ENCODE results near the gene PIK3C2G. TPM values are rescaled to one million over a fixed set of nuclear protein-coding genes. Genes with fewer than 3 reads are reported as not detected.

The PIK3C2G gene
- total RNA-seq, 1 experiment from 2014 or later: not detected

DNA sequence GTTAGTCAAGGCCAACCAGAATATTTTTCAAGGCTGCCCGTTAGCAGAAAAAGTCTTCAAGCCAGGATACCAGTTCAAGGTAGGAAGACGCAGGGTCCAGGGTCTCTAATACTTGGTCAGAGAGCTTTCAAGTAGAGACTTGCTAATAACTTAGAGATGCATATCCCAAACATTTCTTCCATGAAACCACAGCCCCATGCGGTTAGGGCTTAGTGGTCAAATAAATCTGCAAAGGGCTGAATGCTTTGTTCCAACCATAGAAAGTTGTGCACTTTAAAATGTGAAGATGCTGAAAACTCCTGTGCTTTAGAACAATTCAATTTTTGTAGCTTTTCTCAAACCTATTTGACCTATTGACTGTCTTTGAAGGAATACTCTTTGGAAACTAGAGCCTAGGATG is 208.9 kb downstream of the PIK3C2G start:
- peaks cover 12% of the 10 kb centered on the region for H3K4me1 ChIP-seq (ENCODE audit: insufficient read depth, low read length, poor library complexity, severe bottlenecking)
- TF ChIP-seq EZH2 (IDR thresholded peaks at IDR 0.05; ENCODE audit: borderline replicate concordance, low read depth, low read length, poor library complexity, severe bottlenecking): no peak
- no TSS peak for BruUV-seq (replicated peaks)
- no peak overlapping the region for H3K27ac ChIP-seq (ENCODE audit: low read depth, low read length, poor library complexity, severe bottlenecking)
- POLR2A ChIA-PET (ENCODE audit: low non-redundant PET): no interaction called here
- intact Hi-C loops (cut with micrococcal nuclease; ENCODE audit: unreplicated experiment): no loop called here
- CTCF ChIA-PET: no interaction called here
- no peaks in the 10 kb centered on the region for H3K36me3 ChIP-seq (ENCODE audit: insufficient read depth, low read length, poor library complexity, severe bottlenecking)
- peaks cover 28% of the 10 kb centered on the region for H3K27me3 ChIP-seq (replicated peaks; ENCODE audit: insufficient read depth, low read depth, low read length, poor library complexity)
- H3K4me3 ChIP-seq (ENCODE audit: low read depth, low read length, poor library complexity, severe bottlenecking): no peak overlapping the region
- H3K9me3 ChIP-seq (ENCODE audit: low read depth, low read length, poor library complexity, severe bottlenecking): no peaks in the 10 kb centered on the region
- DNase-seq (ENCODE audit: low spot score): no peak

DNA sequence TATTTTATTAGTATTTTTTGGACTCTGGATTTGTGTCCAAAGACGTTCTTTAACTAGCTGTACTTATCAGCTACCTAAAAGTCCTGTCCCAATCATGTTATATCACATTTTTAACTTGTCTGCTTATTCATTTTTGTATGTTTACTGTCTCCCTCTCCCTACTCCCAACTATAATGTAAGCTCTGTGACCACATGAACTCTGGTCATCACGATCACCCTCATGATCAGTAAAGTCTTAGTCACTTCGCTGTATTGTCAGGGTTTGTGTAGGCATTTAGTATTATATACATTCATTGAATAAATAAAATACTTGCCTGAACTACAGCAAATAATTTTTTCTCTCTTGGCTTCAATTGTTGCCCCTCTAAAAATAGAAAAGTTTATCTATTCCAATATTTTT is 211.0 kb downstream of the PIK3C2G start:
- POLR2A ChIA-PET (ENCODE audit: low non-redundant PET): no interaction called here
- no peaks in the 10 kb centered on the region for H3K36me3 ChIP-seq (ENCODE audit: insufficient read depth, low read length, poor library complexity, severe bottlenecking)
- no peak overlapping the region for H3K27ac ChIP-seq (ENCODE audit: low read depth, low read length, poor library complexity, severe bottlenecking)
- BruUV-seq (replicated peaks): no TSS peak
- no peak overlapping the region for H3K4me3 ChIP-seq (ENCODE audit: low read depth, low read length, poor library complexity, severe bottlenecking)
- H3K27me3 ChIP-seq (replicated peaks; ENCODE audit: insufficient read depth, low read depth, low read length, poor library complexity): peaks cover 25% of the 10 kb centered on the region
- CTCF ChIA-PET: no interaction called here
- intact Hi-C loops (cut with micrococcal nuclease; ENCODE audit: unreplicated experiment): no loop called here
- TF ChIP-seq, protein P1, sequence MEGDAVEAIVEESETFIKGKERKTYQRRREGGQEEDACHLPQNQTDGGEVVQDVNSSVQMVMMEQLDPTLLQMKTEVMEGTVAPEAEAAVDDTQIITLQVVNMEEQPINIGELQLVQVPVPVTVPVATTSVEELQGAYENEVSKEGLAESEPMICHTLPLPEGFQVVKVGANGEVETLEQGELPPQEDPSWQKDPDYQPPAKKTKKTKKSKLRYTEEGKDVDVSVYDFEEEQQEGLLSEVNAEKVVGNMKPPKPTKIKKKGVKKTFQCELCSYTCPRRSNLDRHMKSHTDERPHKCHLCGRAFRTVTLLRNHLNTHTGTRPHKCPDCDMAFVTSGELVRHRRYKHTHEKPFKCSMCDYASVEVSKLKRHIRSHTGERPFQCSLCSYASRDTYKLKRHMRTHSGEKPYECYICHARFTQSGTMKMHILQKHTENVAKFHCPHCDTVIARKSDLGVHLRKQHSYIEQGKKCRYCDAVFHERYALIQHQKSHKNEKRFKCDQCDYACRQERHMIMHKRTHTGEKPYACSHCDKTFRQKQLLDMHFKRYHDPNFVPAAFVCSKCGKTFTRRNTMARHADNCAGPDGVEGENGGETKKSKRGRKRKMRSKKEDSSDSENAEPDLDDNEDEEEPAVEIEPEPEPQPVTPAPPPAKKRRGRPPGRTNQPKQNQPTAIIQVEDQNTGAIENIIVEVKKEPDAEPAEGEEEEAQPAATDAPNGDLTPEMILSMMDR (conservative IDR thresholded peaks at IDR 0.05; ENCODE audit: low read depth, low read length): no peak
- TF ChIP-seq EZH2 (IDR thresholded peaks at IDR 0.05; ENCODE audit: borderline replicate concordance, low read depth, low read length, poor library complexity, severe bottlenecking): no peak
- peaks cover 12% of the 10 kb centered on the region for H3K4me1 ChIP-seq (ENCODE audit: insufficient read depth, low read length, poor library complexity, severe bottlenecking)
- no peaks in the 10 kb centered on the region for H3K9me3 ChIP-seq (ENCODE audit: low read depth, low read length, poor library complexity, severe bottlenecking)
- no peak for DNase-seq (ENCODE audit: low spot score)

DNA sequence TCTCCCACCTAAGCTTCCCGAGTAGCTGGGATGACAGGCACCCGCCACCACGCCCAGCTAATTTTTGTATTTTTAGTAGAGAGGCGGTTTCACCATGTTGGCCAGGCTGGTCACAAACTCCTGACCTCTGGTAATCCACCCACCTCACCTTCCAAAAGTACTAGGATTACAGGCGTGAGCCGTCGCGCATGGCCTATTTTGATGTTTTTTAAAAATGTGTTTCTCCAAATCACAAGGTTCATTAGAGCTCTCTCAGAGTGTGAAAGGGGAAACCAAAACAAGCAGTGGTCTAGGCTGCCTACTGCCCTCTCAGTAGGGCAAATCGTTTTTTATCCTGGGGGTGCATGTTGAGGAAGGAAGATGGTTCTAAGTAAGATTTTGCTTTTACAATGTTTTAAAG is 211.5 kb downstream of the PIK3C2G start:
- peaks cover 12% of the 10 kb centered on the region for H3K4me1 ChIP-seq (ENCODE audit: insufficient read depth, low read length, poor library complexity, severe bottlenecking)
- no peak overlapping the region for H3K27ac ChIP-seq (ENCODE audit: low read depth, low read length, poor library complexity, severe bottlenecking)
- intact Hi-C loops (cut with micrococcal nuclease; ENCODE audit: unreplicated experiment): no loop called here
- no peak for DNase-seq (ENCODE audit: low spot score)
- peaks cover 25% of the 10 kb centered on the region for H3K27me3 ChIP-seq (replicated peaks; ENCODE audit: insufficient read depth, low read depth, low read length, poor library complexity)
- no peaks in the 10 kb centered on the region for H3K9me3 ChIP-seq (ENCODE audit: low read depth, low read length, poor library complexity, severe bottlenecking)
- CTCF ChIA-PET: no interaction called here
- TF ChIP-seq, protein P1 (conservative IDR thresholded peaks at IDR 0.05; ENCODE audit: low read depth, low read length): no peak
- no peak for TF ChIP-seq EZH2 (IDR thresholded peaks at IDR 0.05; ENCODE audit: borderline replicate concordance, low read depth, low read length, poor library complexity, severe bottlenecking)
- POLR2A ChIA-PET (ENCODE audit: low non-redundant PET): no interaction called here
- H3K4me3 ChIP-seq (ENCODE audit: low read depth, low read length, poor library complexity, severe bottlenecking): no peak overlapping the region
- no peaks in the 10 kb centered on the region for H3K36me3 ChIP-seq (ENCODE audit: insufficient read depth, low read length, poor library complexity, severe bottlenecking)
- no TSS peak for BruUV-seq (replicated peaks)

DNA sequence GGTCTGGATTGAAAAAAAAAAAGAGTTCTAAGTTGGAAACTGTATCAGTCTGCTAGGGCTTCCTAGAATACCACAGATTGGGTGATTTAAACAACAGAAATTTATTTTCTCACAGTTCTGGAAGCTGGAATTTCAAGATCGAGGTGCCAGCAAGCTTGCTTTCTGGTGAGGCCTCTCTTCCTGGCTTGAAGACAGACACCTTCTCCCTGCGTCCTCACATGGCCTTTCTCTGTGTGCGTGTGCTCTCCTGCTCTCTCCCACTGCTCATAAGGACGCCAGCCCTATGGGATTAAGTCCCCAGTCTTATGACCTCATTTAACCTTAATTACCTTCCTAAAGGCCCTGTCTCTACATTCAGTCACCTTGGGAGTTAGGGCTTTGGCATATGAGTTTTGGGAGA is 215.5 kb downstream of the PIK3C2G start:
- intact Hi-C loops (cut with micrococcal nuclease; ENCODE audit: unreplicated experiment): no loop called here
- Histone ChIP-seq H3K9me3 (ENCODE audit: low read depth, low read length, poor library complexity, severe bottlenecking) (no peaks in the 10 kb centered on the region), H3K4me3 (ENCODE audit: low read depth, low read length, poor library complexity, severe bottlenecking) (no peak overlapping the region), H3K36me3 (ENCODE audit: insufficient read depth, low read length, poor library complexity, severe bottlenecking) (no peaks in the 10 kb centered on the region), H3K27me3 (replicated peaks; ENCODE audit: insufficient read depth, low read depth, low read length, poor library complexity) (peaks cover 1% of the 10 kb centered on the region), H3K27ac (ENCODE audit: low read depth, low read length, poor library complexity, severe bottlenecking) (no peak overlapping the region), H3K4me1 (ENCODE audit: insufficient read depth, low read length, poor library complexity, severe bottlenecking) (no peaks in the 10 kb centered on the region)
- DNase-seq (ENCODE audit: low spot score): no peak
- POLR2A ChIA-PET (ENCODE audit: low non-redundant PET): no interaction called here
- BruUV-seq (replicated peaks): no TSS peak
- CTCF ChIA-PET: no interaction called here
- TF ChIP-seq EZH2 (IDR thresholded peaks at IDR 0.05; ENCODE audit: borderline replicate concordance, low read depth, low read length, poor library complexity, severe bottlenecking): no peak
- TF ChIP-seq, protein P1 (conservative IDR thresholded peaks at IDR 0.05; ENCODE audit: low read depth, low read length): no peak

Measured in A673 (cell line).